GM19043 (cell line): ENCODE data around the gene NF1.
"Not testable (repeated sequence)": the region's sequence is repeated elsewhere in the genome, so short reads cannot be mapped to it uniquely, and the experiment has no call there.

Experiments
- ATAC-seq: cut with Tn5 transposase; IDR thresholded peaks from one replicate; pipeline ENCODE4 v1.9.1; 2021; ENCODE audit warnings: low read depth; ENCODE audit not compliant: unreplicated experiment

Gene NF1, protein sequence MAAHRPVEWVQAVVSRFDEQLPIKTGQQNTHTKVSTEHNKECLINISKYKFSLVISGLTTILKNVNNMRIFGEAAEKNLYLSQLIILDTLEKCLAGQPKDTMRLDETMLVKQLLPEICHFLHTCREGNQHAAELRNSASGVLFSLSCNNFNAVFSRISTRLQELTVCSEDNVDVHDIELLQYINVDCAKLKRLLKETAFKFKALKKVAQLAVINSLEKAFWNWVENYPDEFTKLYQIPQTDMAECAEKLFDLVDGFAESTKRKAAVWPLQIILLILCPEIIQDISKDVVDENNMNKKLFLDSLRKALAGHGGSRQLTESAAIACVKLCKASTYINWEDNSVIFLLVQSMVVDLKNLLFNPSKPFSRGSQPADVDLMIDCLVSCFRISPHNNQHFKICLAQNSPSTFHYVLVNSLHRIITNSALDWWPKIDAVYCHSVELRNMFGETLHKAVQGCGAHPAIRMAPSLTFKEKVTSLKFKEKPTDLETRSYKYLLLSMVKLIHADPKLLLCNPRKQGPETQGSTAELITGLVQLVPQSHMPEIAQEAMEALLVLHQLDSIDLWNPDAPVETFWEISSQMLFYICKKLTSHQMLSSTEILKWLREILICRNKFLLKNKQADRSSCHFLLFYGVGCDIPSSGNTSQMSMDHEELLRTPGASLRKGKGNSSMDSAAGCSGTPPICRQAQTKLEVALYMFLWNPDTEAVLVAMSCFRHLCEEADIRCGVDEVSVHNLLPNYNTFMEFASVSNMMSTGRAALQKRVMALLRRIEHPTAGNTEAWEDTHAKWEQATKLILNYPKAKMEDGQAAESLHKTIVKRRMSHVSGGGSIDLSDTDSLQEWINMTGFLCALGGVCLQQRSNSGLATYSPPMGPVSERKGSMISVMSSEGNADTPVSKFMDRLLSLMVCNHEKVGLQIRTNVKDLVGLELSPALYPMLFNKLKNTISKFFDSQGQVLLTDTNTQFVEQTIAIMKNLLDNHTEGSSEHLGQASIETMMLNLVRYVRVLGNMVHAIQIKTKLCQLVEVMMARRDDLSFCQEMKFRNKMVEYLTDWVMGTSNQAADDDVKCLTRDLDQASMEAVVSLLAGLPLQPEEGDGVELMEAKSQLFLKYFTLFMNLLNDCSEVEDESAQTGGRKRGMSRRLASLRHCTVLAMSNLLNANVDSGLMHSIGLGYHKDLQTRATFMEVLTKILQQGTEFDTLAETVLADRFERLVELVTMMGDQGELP (N-terminal part only)

GRCh38 chr17:31094600-31095235 lies at the start of gene NF1:
Gene NF1, plus strand, starts transcription at chr17:31094977. Its CDS starts 333 bp downstream, at chr17:31095310.
- ATAC-seq: peak; percentile 63

GRCh38 chr17:31046856-31047425 lies 47.8 kb upstream of the NF1 start:
- not testable (repeated sequence) for ATAC-seq

DNA sequence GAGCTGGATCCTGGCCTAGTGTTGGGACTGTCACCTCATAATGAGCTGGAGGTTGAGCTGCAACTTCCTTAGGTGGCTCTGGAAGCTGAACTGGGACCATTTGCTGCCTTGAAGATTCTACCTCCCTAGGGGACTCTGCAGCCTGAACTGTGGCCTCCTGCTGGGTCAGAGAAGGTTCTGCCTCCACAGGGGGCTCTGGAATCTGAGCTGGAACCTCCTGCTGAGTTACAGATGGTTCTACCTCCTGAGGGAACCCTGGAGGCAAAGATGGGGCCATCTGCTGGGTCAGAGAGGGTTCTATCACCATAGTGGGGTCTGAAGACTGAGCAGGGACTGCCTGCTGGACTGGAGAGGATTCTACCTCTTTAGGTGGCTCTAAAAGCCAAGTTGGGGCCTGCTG lies 46.6 kb upstream of the NF1 start:
- ATAC-seq: no peak

DNA sequence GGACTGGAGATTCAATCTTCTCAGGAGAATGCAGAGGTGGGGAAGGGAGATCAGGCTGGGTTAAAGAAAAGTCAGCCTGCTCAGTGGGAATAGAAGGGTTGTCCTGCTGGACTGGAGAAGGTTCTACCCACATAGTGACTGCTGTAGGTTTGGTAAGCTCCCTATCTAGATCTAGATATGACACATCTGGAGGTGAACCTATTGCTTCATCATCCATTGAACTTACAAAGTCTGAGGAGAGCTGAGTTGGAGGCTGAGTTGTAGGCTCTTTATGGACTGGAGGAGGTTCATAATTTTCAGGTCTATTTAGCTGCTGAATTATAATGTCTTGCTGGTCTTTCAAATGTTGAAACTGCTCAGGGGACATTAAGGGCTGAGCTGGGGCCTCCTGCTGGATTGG lies 46.0 kb upstream of the NF1 start:
- ATAC-seq: no peak

DNA sequence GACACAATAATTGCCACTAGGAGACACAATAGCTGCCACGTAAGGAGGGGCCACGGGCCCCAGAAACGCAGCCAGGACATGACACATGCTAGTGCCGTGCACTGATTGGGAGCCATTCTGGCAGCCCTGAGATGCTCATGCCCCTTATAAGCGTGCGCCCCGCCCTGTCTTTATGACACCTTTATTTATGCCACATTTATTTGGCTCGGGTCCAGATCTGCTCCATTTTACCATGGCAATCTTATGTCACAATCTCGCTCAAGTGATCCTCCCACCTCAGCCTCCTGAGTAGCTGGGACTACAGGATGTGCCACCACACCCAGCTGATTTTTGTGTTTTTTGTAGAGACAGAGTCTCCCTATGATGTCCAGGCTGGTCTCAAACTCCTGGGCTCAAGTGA lies 43.8 kb upstream of the NF1 start:
- ATAC-seq: no peak

DNA sequence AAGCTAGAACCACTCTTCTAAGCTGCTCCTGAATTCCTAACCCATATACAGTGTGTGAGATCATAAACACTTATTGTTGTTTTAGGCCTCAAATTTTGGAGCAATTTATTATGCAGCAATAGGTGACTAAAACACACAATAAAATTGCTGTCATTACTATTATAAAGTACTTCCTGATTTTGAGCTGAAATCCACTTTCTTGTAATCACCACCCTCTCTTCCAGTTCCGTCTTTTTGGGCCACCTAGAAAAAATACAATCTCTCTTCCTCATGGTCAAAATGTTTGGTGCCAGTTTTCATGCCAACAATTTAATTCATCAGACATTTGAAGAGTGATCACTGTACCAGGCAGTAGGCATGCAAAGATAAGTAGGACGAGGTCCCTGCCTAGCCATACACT lies 43.3 kb upstream of the NF1 start:
- ATAC-seq: no peak

GRCh38 chr17:31052187-31052889 lies 42.4 kb upstream of the NF1 start:
- ATAC-seq: no peak

GRCh38 chr17:31053071-31053470 lies 41.7 kb upstream of the NF1 start:
- ATAC-seq: no peak

GRCh38 chr17:31054761-31055160 lies 40.0 kb upstream of the NF1 start:
- ATAC-seq: no peak

DNA sequence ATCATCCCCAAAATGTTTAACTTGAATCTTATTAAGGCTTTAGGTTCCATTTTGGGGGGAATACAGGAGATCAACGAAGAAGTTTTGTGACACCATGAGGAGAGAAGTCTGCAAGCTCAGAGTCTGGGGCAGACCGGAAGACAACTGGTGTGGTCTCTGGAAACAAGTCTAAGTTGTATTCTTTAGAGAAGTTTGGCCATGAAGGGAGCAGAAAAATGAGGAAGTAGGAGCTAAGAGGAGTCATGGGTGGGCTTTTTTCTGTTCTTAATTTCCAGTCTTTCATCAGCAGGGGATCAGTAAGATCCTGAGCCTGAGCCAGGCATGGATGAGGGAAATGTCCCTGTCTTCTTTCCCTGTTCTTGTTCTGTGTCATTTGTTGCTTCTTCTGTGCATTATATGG lies 35.8 kb upstream of the NF1 start:
- ATAC-seq: no peak

- no peak for ATAC-seq
Observed at GRCh38 chr17:31060791-31061550, 33.8 kb upstream of the NF1 start.

DNA sequence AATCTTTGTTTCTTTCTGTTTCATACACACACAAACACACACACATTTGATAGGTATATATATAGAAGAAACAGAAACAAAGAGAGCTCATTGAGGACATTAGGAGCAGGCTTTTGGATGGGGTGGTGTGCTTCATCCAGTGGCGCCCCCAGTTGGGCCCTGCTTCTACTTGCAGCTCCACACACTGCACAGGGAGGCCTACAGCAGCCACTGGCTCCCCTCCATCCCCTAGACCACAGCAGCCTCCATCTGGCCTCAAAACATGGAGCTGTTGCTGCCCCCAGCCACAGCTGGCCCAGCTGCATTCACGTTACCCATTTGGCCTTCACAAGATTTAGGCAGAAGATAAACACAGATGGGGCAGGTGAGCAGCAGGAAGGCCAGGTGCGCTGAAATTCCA lies 33.1 kb upstream of the NF1 start:
- ATAC-seq: no peak

DNA sequence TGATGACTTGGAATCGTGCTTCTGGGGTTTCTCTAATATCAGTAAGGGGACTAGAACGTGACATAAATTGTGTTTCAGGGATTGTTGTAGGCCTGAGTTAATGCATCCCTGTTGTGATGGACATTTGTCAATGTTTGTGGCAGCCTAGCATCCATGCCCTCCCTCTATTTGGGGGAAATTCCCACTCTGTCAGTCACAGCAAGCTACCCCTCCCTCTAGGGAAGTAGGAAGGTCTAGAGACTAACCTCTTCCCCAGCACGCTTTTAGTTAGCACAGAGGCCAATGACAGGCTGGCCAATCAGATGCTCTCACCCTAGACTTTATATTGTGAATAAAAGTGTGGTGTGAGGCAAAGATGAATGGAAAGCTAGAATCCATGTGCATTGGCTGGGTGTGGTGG lies 32.4 kb upstream of the NF1 start:
- no peak for ATAC-seq

- ATAC-seq: no peak
Observed at GRCh38 chr17:31064707-31065106, 30.1 kb upstream of the NF1 start.

GRCh38 chr17:31067691-31068184 lies 27.0 kb upstream of the NF1 start:
- ATAC-seq: no peak

DNA sequence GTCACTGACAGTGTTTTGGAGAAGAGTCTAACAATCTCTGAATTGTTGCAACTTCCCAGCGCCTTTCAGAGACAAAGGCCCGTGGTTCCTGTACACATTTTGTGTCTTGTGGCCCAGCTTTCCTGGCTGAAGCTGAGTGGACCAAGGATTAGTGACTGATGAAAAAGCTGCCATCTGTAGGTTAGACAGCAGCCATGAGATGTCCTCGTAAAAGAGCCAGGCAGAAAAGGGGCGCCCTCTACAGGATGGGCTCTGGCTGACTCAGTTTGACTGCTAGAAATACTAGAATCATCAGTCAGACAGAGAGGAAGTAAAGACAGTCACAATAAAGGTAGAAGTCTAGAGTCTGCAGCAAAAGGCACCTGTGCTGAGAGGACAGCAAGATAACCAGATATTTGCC lies 26.5 kb upstream of the NF1 start:
- no peak for ATAC-seq

GRCh38 chr17:31072186-31072585 lies 22.6 kb upstream of the NF1 start:
- ATAC-seq: no peak

DNA sequence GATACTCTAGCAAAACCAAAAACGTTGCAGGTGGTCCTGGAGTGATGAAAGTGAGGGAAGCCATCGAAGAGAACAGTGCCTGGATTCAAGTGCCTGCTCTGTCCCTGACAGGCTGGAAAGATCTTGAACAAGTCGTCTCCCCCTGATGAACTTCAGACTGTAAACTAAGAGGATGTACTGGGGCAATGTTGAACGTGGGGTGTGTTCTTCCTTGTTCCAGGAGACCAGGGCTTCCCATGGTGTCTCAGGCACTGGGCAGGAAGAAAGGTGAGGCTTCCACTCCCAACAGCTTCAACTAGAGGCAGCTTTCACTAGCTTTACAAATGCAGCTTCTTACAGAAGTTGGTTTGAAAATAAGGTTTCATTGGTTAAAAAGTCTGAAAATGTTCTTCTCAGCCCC lies 21.4 kb upstream of the NF1 start:
- ATAC-seq: no peak
